Lower leg skin (tissue), 3 donors: ENCODE data around the gene BZW2.

Experiments
- CTCF ChIP-seq, 3 donors: fragments of 450-650 bp; IDR thresholded peaks; one replicate each; pipeline ENCODE4 v1.5.1; 2016; ENCODE audit warnings: antibody characterized with exemption in 3 of 3, mild to moderate bottlenecking in 3 of 3, moderate library complexity in 2 of 3
- POLR2A ChIP-seq, 2 donors: fragments of 450-650 bp; IDR thresholded peaks; one replicate each; pipeline ENCODE4 v1.6.1; 2016 to 2017; ENCODE audit warnings: antibody characterized with exemption in 2 of 2, mild to moderate bottlenecking in 1 of 2, moderate library complexity in 1 of 2

GRCh38 chr7:16691241-16691640, 45.3 kb downstream of the BZW2 start:
- TF ChIP-seq CTCF (IDR thresholded peaks at IDR 0.05) (no peak), POLR2A (IDR thresholded peaks at IDR 0.05) (no peak)
